Measurements from ENCODE around the gene IPO5.

GRCh38 chr13:97986835-97987234 is 33.4 kb downstream of the IPO5 start:
- TF ChIP-seq CTCF (IDR thresholded peaks at IDR 0.05) (no peak), POLR2A (IDR thresholded peaks at IDR 0.05; ENCODE audit: low read depth) (no peak)

All from esophagus muscularis mucosa (tissue), 3 donors.